Measurements from ENCODE around the gene KRT4.

GRCh38 chr12:52759218-52759617, 54.7 kb downstream of the KRT4 start:
- TF ChIP-seq POLR2AphosphoS5 (IDR thresholded peaks at IDR 0.05; ENCODE audit: low read depth) (no peak), CTCF (conservative IDR thresholded peaks at IDR 0.05; ENCODE audit: low read depth in 2 of 2) (no peak), EZH2 (IDR thresholded peaks at IDR 0.05; ENCODE audit: low read depth, unreplicated experiment) (no peak), ZNF462 (CRISPR knock-in tag; IDR thresholded peaks at IDR 0.05) (no peak), REST (IDR thresholded peaks at IDR 0.05; ENCODE audit: unreplicated experiment) (no peak), JUNB (IDR thresholded peaks at IDR 0.05; ENCODE audit: unreplicated experiment) (no peak), ETS1 (IDR thresholded peaks at IDR 0.05) (no peak), CREB1 (CRISPR knock-in tag; IDR thresholded peaks at IDR 0.05; ENCODE audit: low read depth) (no peak)
